Immature natural killer cell (primary cell): Measurements from ENCODE around the gene TMEM255B. TPM values are rescaled to one million over a fixed set of nuclear protein-coding genes. Genes with fewer than 3 reads are reported as not detected.
A peak's percentile ranks its signal among the peaks of the same experiment; 100 is the strongest.

Experiments
- DNase-seq, 3 donors: peaks; one replicate each; pipeline ENCODE4 v3.0.0; 2022; ENCODE audit warnings: mixed read lengths in 1 of 3
- H3K27ac Mint-ChIP-seq, 6 donors: one replicate each; pipeline ENCODE4 v1.8.0; 2020; ENCODE audit warnings: mixed read lengths in 6 of 6, mild to moderate bottlenecking in 5 of 6, inconsistent platforms in 4 of 6, moderate library complexity in 3 of 6
- H3K27me3 Mint-ChIP-seq, 3 donors: one replicate each; pipeline ENCODE4 v1.8.0; 2020 to 2021; ENCODE audit warnings: low read depth in 3 of 3, mild to moderate bottlenecking in 3 of 3, mixed read lengths in 3 of 3, moderate library complexity in 3 of 3, inconsistent platforms in 1 of 3
- H3K36me3 Mint-ChIP-seq, 3 donors: one replicate each; pipeline ENCODE4 v1.8.0; 2020; ENCODE audit warnings: mixed read lengths in 3 of 3, inconsistent platforms in 2 of 3, mild to moderate bottlenecking in 2 of 3
- H3K4me1 Mint-ChIP-seq, 2 donors: one replicate each; pipeline ENCODE4 v1.8.0; 2020; ENCODE audit warnings: inconsistent platforms in 2 of 2, mild to moderate bottlenecking in 2 of 2, mixed read lengths in 2 of 2, moderate library complexity in 1 of 2
- H3K4me3 Mint-ChIP-seq, 5 donors: one replicate each; pipeline ENCODE4 v1.8.0; 2020; ENCODE audit warnings: mild to moderate bottlenecking in 5 of 5, mixed read lengths in 5 of 5, inconsistent platforms in 3 of 5, moderate library complexity in 3 of 5
- H3K9me3 Mint-ChIP-seq, 6 donors: one replicate each; pipeline ENCODE4 v1.8.0; 2020; ENCODE audit warnings: mild to moderate bottlenecking in 6 of 6, mixed read lengths in 6 of 6, inconsistent platforms in 4 of 6, moderate library complexity in 3 of 6
- polyA plus RNA-seq, 3 donors: library from polyadenylated mRNA; unstranded; fragments of 300-500 nt; fragmentation: Illumina TruSeq; gene quantifications; one replicate each; pipeline ENCODE4 v1.2.3, GENCODE V29; 2021

Gene TMEM255B
- polyA plus RNA-seq, 3 donors from 2014 or later, result not detected

DNA sequence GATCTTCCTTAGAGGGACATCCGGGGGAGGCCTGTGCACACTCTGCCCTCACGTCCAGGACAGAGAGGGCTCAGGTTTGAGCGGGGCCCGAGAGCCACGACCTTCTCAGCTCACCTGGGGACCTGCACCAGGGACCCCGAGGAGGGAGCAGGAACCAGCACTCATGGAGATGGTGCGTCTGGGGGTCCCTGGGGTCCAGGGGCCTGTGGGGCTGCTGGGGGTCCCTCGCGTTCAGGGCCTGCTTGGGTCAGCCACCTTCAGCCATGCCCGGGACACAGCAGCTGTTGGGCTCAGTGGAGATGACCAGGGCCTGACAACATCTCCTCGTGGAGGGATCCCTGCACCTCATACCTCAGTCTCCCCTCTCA lies 47.1 kb downstream of the TMEM255B start:
- H3K36me3 Mint-ChIP-seq, result no peaks in the 10 kb centered on the region
- H3K4me1 Mint-ChIP-seq, result peaks cover 0 to 1% of the 10 kb centered on the region in 2 donors

DNA sequence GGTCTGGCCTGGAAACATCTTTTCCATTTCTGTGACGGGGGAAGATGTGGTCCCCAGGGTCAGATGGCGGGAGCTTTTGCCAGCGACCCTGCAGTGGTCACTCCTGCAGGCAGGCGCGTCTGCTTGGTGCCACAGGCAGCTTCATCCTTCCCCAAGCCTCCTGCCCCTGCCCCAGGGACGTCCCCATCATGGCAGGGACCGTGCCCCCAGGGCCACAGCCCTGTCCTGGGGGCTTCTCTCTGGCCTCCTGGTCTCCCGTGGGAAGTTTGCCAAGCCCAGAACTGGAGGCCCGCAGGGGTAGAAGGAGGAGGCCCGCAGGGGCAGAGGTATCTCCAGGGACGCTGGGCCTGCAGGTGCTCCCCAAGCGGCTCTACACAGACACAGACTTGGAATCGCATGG lies 47.5 kb downstream of the TMEM255B start:
- Mint-ChIP-seq H3K27ac (no peak overlapping the region), H3K27me3 (no peaks in the 10 kb centered on the region), H3K36me3 (no peaks in the 10 kb centered on the region), H3K4me3 (no peak overlapping the region), H3K4me1 (peaks cover 0 to 1% of the 10 kb centered on the region in 2 donors), H3K9me3 (peaks cover 0 to 3% (median 0%) of the 10 kb centered on the region in 6 donors)
- DNase-seq, result no peak

More for the DNA sequence above, 47.1 kb downstream of the TMEM255B start:
- Mint-ChIP-seq H3K27me3 (no peaks in the 10 kb centered on the region), H3K9me3 (peaks cover 0 to 3% (median 0%) of the 10 kb centered on the region in 6 donors), H3K4me3 (no peak overlapping the region), H3K27ac (no peak overlapping the region)
- DNase-seq, result no peak

DNA sequence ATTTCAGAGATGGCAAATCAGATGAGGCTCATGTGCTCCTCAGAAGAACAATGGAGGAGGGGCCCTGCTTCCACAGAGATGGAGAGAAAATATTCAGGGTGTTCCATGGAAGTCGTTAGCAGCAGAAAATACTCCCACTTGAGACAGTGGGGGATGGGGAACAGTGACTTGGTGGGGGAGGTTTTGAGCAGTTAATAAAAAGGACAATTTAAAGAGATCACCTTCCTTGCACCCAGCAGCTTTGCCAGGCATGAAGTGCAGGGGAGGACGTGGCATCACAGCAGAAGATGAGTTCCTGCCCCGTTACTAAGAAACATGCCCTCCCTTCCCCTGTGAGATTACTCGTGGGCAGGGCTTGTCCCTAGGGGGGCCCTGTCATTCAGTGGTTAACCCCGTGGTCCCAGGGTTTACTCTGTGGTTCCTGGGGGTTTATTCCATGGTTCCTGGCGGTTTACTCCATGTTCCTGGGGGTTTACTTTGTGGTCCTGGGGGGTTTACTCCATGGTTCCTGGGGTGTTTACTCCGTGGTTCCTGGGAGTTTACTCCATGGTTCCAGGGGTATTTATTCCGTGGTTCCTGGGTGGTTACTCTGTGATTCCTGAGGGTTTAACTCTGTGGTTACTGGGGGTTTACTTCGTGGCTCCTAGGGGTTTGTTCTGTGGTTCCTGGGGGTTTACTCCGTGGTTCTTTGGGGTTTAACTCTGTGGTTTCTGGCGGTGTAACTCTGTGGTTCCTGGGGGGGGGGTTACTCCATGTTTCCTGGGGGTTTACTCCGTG lies 49.2 kb downstream of the TMEM255B start:
- no peaks in the 10 kb centered on the region for H3K36me3 Mint-ChIP-seq
- peaks cover 0 to 2% (median 0%) of the 10 kb centered on the region in 3 donors for H3K27me3 Mint-ChIP-seq
- peaks cover 0 to 1% of the 10 kb centered on the region in 2 donors for H3K4me1 Mint-ChIP-seq
- H3K9me3 Mint-ChIP-seq, result peaks cover 0 to 3% (median 0%) of the 10 kb centered on the region in 6 donors
- peak overlapping the region in 1 of 6 donors; percentile 60 for H3K27ac Mint-ChIP-seq
- DNase-seq, result no peak
- peak overlapping the region in 1 of 5 donors; percentile 8 for H3K4me3 Mint-ChIP-seq

DNA sequence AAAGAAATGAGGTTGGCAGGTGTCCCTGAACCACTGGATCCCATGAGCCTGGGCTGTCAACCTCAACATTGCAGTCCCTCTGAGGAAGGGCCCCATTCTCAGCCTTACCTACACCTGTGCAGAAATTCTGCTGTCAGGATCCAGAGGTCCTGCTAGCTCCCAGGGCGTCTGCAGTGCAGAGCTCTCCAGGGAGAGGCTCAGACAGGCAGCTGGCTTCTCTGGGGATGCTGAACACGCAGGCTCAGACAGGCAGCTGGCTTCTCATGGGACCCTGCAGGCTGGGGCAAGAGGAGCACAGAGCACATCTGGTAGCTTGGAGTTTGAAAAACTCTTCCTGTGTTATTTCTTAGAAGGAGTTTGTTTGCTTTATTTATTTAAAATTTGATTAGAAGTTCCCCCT lies 50.9 kb downstream of the TMEM255B start:
- DNase-seq, result no peak
- no peaks in the 10 kb centered on the region for H3K36me3 Mint-ChIP-seq
- H3K27ac Mint-ChIP-seq, result no peak overlapping the region
- peaks cover 0 to 3% (median 0%) of the 10 kb centered on the region in 6 donors for H3K9me3 Mint-ChIP-seq
- H3K27me3 Mint-ChIP-seq, result peaks cover 0 to 2% (median 0%) of the 10 kb centered on the region in 3 donors
- no peak overlapping the region for H3K4me3 Mint-ChIP-seq
- H3K4me1 Mint-ChIP-seq, result peaks cover 0 to 1% of the 10 kb centered on the region in 2 donors

DNA sequence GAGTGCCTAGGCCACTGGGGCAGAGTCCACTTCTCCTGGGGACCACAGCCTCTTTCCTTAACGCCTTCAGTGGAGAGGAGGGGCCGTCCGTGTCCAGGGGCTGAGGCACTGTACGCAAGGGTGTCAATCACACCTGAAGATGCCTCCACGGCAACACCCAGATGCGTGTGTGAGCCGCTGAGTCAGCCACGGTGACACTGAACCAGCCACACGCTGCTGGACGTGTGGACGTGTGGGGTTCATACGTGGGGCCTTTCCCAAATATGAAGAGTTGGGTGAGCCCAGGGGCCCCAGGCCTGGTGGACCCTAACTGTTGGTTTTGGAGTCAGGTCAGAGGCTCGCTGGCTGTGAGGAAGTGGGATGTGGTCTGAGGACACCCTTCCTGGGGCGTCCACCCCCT lies 51.6 kb downstream of the TMEM255B start:
- Mint-ChIP-seq H3K4me1 (peaks cover 5% of the 10 kb centered on the region in 2 donors), H3K9me3 (peaks cover 0 to 3% (median 0%) of the 10 kb centered on the region in 6 donors), H3K4me3 (no peak overlapping the region), H3K27me3 (peaks cover 0 to 5% (median 3%) of the 10 kb centered on the region in 3 donors), H3K36me3 (no peaks in the 10 kb centered on the region), H3K27ac (no peak overlapping the region)
- DNase-seq, result no peak

DNA sequence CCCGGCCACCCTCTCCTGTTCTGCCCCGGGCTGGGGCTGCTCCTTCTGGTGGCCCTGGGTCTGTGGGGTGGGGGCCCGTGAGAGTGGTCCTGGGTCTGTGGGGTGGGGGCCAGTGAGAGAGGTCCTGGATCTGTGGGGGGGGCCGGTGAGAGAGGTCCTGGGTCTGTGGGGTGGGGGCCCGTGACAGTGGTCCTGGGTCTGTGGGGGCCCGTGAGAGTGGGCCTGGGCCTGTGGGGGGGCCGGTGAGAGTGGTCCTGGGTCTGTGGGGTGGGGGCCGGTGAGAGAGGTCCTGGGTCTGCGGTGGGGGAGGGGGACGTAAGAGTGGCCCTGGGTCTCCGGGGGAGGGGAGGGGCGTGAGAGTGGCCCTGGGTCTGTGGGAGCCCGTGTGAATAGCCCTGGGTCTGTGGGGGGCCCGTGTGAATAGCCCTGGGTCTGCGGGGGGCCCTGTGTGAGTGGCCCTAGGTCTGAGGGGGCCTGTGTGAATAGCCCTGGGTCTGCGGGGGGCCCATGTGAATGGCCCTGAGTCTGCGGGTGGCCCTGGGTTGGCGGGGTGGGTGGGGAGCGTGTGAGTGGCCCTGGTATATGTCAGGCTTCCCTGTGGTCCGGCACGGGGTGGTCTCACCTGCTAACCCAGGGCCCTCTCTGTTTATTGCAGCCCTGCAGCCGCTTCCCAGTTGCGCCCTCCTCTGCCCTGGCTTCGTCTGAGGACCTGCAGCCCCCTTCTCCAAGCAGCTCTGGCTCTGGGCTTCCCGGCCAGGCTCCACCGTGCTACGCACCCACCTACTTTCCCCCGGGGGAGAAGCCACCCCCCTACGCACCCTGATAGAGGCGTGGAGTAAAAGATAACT lies 52.3 kb downstream of the TMEM255B start:
- Mint-ChIP-seq H3K4me1 (peaks cover 11% of the 10 kb centered on the region in 2 donors), H3K27me3 (peaks cover 0 to 6% (median 3%) of the 10 kb centered on the region in 3 donors), H3K36me3 (no peaks in the 10 kb centered on the region), H3K27ac (no peak overlapping the region), H3K4me3 (no peak overlapping the region), H3K9me3 (peaks cover 0 to 3% (median 0%) of the 10 kb centered on the region in 6 donors)
- DNase-seq, result no peak

DNA sequence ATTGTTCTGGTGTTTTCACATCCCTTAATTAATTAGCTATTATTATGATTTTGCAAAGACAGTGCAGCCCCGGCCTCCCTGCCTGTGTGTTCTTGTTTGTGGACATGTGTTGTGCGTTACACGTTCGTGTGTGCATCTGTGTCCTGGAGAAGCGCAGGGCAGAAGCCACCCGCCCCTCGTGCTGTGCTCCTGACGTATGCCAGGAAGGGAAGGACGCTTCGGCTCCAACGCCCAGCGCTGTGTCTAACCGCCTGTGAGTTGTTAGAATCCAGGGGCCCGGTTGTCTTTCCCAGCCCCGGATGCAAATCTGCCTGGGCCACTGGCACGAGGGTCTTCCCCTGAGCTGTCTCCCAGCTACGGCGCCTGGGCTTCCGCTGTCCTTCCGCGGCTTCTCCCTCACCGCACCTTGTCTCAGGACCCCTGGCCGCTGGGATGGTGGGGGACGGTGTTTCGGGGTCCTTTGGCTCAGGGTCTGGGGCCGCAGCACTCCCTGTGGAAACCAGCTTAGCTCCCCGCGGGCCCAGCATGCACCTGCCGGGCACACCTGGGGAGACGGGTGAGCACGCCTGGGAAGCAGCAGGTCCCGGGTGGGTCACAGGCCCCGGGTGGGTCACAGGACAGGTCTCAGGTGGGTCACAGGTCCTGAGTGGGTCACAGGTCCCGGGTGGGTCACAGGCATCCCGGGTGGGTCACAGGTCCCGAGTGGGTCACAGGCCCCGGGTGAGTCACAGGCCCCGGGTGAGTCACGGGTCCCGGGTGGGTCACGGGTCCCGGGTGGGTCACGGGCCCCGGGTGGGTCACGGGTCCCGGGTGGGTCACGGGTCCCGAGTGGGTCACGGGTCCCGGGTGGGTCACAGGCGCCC lies 53.4 kb downstream of the TMEM255B start:
- peaks cover 17 to 18% of the 10 kb centered on the region in 2 donors for H3K4me1 Mint-ChIP-seq
- H3K27me3 Mint-ChIP-seq, result peaks cover 0 to 8% (median 8%) of the 10 kb centered on the region in 3 donors
- no peak for DNase-seq
- H3K27ac Mint-ChIP-seq, result no peak overlapping the region
- no peak overlapping the region for H3K4me3 Mint-ChIP-seq
- H3K9me3 Mint-ChIP-seq, result peaks cover 0 to 3% (median 0%) of the 10 kb centered on the region in 6 donors
- no peaks in the 10 kb centered on the region for H3K36me3 Mint-ChIP-seq

DNA sequence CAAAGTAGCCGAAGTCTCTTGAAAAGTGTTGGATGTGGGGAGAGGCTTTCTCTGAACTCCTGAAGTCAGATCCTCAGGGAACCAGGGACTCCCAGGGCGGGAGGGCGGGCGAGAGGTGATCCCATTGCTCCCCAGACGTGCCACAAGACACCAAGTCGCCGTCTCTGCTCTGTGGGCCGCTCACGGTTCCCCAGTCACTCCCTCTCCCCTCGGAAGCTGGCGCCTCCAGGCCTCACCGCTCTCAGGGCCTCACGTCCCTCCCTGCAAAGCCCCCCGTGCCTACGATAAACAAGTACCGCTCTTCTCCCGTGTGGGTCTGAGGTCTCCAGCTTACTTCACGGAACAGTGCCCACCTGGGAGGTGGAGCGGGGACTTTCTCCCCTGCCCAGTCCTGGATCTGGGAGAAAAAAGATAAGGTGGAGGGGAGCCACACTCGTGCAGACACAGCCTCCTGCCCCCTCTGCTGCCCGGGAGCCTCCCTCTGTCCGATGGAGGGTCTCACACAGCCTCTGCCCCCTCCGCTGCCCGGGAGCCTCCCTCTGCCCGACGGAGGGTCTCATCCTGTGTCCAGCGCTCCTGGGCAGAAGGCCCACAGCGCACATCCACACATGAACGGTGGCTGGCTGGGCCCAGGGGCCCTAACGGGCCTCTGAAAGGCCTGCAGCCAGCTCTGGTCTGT lies 54.2 kb downstream of the TMEM255B start:
- no peaks in the 10 kb centered on the region for H3K36me3 Mint-ChIP-seq
- DNase-seq, result no peak
- H3K27me3 Mint-ChIP-seq, result peaks cover 0 to 8% (median 8%) of the 10 kb centered on the region in 3 donors
- H3K4me3 Mint-ChIP-seq, result no peak overlapping the region
- no peak overlapping the region for H3K27ac Mint-ChIP-seq
- H3K4me1 Mint-ChIP-seq, result peaks cover 18% of the 10 kb centered on the region in 2 donors
- H3K9me3 Mint-ChIP-seq, result peaks cover 0 to 3% (median 0%) of the 10 kb centered on the region in 6 donors

DNA sequence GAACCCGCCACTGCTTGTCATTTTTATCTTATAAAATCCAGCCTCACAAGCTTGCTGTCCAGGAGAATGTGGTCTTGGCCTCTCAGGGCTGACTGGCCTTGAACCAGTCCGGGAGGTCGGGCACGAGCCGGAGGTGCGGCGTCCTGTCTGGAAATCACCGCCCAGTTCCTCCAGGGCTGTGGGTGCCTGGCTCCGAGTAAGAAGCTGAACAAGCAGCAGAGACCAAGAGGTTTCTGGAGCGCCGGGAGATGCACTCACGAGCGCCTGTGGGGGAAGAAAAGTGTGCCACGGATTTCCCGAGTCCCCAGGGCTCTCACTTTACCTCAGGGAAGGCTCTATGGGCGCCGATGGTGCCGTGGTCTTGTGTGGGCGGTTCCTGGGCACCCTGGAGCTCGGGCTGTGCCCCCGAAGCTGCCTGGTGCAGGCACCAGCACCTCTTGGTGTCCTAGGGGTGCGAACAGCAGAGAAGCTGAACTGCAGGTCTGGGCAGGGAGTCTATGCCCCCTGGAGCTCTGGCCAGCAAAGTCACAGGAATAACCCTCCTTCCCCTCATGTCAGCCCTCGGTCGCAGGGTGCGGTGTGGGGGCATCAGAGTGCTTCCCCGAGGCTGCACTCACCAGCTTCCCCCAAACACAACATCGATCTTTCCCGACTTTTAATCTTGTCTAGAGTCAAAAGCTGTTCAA lies 54.9 kb downstream of the TMEM255B start:
- H3K36me3 Mint-ChIP-seq, result no peaks in the 10 kb centered on the region
- peaks cover 17 to 18% of the 10 kb centered on the region in 2 donors for H3K4me1 Mint-ChIP-seq
- no peak for DNase-seq
- no peak overlapping the region for H3K27ac Mint-ChIP-seq
- H3K27me3 Mint-ChIP-seq, result peaks cover 0 to 8% (median 8%) of the 10 kb centered on the region in 3 donors
- H3K9me3 Mint-ChIP-seq, result no peaks in the 10 kb centered on the region
- no peak overlapping the region for H3K4me3 Mint-ChIP-seq

DNA sequence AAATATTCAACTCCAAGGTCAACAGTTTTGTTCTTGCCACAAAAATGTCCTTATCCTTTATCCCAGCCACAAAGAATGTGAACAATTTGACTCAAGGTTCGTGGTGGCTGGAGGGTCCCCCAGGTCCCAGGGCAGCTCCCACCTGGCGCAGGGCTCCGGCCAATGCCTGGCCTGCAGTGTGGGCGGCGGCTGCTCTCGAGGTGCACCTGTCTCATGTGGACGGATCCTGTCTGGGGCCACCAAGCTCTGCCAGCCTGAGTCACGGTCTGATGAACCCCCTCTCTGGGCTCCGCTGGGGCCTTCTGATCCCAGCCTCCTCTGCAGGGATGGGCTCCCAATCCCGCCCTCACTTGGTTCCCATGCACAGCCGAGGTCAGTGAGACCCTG lies 55.4 kb downstream of the TMEM255B start:
- Mint-ChIP-seq H3K36me3 (no peaks in the 10 kb centered on the region), H3K4me3 (no peak overlapping the region), H3K4me1 (peaks cover 17 to 18% of the 10 kb centered on the region in 2 donors), H3K9me3 (no peaks in the 10 kb centered on the region), H3K27ac (no peak overlapping the region), H3K27me3 (peaks cover 0 to 8% (median 8%) of the 10 kb centered on the region in 3 donors)
- DNase-seq, result no peak

DNA sequence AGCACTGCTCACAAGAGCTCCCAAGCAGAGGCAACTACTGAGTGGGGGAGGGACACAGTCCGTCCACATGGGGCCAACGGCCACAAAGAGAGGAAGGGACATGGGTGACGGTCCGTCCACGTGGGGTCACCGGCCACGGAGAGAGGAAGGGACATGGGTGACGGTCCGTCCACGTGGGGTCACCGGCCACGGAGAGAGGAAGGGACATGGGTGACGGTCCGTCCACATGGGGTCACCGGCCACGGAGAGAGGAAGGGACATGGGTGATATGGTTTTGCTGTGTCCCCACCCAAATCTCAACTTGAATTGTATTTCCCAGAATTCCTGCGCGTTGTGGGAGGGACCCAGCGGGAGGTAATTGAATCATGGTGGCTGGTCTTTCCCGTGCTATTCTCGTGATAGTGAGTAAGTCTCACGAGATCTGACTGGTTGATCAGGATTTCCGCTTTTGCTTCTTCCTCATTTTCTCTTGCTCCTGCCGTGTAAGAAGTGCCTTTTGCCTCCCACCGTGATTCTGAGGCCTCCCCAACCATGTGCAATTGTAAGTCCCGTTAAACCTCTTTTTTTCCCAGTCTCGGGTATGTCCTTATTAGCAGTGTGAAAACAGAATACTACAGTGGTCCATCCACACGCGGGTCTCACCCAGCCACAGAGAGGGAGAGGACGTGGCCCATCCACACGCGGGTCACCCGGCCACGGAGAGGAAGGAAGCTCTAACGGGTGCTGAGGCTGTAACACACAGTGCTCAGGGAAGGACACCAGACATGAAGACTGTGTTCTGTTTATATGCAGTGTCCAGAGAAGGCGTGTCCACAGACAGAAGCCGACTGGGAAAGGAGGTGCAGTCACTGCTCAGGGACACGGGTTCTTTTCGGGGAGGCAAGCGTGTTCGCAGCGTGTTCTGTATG lies 56.4 kb downstream of the TMEM255B start:
- Mint-ChIP-seq H3K27ac (peak overlapping the region in 4 of 6 donors; percentile 45 to 62 (median 52)), H3K9me3 (no peaks in the 10 kb centered on the region), H3K4me3 (peak overlapping the region; percentile 74 to 91 (median 82)), H3K27me3 (peaks cover 0 to 8% (median 8%) of the 10 kb centered on the region in 3 donors), H3K36me3 (no peaks in the 10 kb centered on the region), H3K4me1 (peaks cover 17 to 18% of the 10 kb centered on the region in 2 donors)
- DNase-seq, result peak; percentile 6 to 28 (median 22)
